SHP77 treated with DMSO at 0.1 percent for 48 hours (cell line): Measurements from ENCODE around the gene GATAD2A.
"Not testable (repeated sequence)": the region's sequence is repeated elsewhere in the genome, so short reads cannot be mapped to it uniquely, and the experiment has no call there.

ENCODE experiments used
- DNase-seq: peaks from one replicate; lab custom pipeline; 2025; lab: John Stamatoyannopoulos, UW

GATAD2A gene

DNA sequence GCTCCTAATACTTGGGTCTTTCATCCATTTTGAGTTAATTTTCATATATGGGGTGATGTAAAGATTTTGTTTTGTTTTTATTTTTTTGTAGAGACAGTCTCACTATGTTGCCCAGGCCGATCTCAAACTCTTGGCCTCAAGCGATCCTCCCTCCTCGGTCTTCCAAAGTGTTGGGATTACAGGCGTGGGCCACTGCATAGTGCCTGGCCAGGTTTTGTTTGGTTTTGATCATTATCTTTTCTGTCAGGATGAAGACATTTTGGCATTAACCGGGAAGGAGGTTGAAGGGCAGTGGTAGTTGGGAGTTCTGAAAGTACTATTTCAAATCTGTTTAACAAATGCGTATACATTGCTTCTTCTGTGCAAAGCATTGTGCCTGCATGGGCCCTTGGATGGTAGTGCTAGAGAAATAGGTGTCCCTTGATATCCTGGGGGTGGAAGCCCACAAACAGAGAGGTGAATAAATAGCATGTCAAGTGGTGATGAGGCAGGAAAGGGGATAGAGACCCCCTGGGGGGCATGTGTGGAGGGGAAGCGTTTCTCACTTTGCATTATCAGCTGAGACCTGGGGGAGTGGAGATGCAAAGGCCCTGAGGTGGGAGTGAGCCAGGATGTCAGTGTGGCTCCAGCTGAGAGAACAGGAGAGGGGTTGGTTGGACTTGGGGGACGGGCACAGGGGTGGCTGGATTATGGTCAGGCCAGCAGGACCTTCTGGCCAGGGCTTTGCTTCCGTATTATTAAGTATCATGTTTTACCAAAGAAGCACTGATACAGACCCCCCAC is 41.4 kb downstream of the GATAD2A start:
- no peak for DNase-seq

DNA sequence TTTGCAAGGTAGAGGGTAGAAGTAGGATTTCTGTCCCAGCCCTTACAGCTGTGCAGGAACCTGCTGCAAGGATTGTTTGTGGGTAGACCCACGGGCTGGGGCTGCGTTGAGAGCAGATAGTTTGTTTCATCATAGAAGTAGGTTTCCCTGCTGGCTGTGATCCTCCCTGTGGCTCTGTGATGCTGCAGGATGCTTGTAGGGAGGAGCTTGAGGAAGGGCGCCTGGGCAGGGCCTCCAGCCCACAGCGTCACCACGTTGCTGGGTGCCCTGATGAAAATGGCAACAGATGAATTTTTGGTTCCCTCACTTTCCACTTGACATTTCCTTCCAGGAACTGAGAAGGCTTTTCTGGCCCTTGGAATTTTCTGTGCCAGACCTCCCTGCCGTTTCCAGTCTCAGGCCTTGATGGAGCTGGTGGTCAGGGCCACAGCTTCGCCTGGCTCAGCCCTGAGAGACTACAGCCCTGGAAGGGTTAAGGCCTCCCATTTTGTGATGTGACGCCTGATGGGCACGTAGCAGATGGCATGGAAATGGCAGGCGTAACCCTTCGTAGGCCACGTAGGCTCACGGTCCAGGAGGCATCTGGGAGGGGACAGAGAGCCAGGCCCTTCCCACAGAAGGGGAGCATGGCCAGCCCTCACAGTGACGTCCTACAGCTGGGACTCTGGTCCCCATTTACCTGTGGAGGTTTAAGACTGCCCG is 42.2 kb downstream of the GATAD2A start:
- no peak for DNase-seq

DNA sequence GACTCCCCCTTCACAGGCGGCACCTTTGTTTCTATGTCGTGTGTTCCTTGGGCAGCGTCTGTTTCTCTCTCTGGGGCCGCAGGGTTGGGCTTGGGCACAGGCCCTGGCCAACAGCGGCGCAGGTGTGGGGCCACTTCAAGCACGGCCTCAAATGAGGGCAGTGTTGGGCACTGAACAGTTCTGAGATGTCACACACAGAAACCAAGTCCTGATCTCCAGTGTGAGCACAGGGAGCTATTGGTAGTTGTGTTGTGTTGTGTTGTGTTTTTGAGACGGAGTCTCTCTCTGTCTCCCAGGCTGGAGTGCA is 42.7 kb downstream of the GATAD2A start:
- DNase-seq, result no peak

DNA sequence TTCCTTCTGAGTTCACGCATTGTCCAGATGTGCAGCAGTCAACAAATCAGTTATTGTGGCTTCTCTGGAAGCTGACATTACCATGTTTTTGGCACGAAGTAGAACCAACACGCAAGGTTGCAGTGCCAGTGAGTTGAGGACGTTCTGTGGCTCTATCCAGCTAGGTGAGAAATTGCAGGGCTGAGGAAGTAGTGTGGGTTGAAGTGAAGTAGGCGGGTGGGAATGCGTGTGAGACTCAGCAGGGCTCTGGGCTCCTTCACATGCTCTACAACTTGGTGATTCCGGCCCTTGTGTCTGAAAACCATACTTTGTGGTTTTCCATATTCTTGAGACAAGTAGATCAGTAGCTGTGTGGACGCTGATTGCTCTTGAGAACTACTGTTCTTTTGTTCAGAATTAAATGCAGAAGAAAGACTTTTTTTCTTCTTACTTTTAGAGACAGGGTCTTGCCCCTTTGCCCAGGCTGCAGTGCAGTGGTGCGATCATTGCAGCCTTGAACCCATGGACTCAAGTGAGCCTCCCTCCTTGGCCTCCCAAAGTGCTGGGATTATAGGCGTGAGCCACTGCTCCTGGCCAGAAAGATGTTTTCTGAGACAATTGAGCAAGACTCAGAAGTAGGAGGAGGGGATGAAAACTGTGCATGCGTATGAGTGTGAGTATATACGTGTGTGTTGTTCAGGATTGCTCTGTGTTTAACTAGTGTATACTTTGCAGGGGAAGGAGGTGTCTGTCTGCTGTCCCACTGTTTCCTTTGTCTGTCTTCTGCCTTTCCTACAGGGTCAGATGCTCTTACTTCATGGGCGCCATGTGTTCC is 46.2 kb downstream of the GATAD2A start:
- no peak for DNase-seq

DNA sequence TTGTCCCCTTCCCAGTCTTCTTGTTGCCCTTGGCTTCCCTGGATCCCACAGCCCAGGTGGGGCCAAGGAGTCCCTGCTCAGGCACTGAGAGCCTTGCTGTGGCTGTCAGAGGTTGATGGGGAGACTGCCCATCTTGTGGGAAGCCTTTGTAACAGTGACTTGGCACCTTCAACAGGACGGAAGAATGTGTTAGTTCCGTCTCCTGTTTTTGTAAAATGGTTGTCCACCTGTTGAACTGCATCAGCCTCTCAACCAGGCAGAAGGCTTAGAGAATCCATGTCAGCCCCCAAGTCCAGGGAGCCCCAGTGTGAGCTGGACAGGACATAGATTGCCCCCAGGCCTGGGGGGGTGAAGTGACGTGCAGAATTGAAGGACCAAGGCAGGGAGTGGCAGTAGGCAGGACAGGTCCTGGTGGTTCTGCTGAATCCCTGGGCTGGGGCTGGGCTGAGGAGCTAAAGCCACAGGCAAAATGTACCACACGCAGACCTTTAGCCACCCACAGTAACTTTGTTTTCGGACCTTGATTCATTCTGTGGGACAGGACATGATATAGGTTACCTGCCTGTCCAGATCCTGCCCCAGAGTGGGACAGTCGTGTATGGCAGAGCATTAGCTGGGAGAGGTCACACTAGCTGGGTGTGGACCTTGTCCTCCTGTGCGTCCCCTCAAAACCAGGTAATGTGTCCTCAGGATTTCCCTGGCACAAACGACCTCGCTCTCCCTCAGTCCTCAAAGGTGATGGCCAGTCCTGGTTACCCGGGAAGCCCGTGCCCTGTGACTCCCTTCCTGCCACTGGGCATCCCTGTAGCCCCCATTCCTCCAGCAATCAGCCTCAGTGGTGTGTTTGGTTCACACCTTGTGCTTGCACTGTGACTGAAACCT is 47.0 kb downstream of the GATAD2A start:
- DNase-seq, result no peak

DNA sequence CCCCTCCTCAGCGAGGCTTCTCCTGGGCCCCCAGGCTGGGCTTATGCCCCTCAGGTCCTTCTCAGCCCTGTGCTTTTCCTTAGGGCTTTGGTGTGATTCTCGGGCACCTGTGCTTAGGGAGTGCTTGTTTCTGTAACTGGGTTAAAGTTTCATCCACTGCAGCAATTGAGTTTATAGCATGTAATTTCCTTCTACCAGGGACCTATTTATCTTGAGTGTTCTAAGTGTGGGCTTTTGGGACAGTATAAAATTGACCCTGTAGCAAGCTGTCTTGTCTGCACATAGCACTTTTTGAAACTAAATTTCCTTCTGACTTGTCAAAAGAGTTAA is 47.6 kb downstream of the GATAD2A start:
- DNase-seq, result no peak

DNA sequence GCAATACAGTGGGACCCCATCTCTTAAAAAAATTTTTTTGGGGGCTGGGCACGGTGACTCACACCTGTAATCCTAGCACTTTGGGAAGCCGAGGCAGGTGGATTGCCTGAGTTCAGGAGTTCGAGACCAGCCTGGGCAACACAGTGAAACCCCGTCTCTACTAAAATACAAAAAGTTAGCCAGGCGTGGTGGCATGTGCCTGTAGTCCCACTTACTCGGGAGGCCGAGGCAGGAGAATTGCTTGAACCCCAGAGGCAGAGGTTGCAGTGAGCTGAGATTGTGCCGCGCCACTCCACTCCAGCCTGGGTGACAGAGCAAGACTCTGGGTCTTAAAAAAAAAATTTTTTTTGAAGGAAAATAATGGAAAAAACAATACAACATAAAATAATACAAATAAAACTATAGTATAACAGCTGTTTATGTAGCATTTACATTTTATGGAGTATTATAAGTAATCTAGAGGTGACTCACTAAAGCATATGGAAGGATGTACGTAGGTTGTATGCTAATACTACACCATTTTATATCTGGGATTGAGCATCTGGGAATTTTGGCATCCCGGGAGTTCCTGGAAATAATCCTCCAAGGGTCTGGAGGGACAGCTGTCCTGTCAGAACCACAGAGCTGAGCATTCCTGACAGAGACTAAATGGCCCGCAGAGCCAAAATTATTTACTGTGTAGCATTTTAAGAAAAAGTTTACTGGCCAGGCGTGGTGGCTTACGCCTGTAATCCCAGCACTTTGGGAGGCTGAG is 49.9 kb downstream of the GATAD2A start:
- DNase-seq, result not testable (repeated sequence)

GRCh38 chr19:19457671-19458070 is 52.2 kb downstream of the GATAD2A start:
- DNase-seq, result no peak

DNA sequence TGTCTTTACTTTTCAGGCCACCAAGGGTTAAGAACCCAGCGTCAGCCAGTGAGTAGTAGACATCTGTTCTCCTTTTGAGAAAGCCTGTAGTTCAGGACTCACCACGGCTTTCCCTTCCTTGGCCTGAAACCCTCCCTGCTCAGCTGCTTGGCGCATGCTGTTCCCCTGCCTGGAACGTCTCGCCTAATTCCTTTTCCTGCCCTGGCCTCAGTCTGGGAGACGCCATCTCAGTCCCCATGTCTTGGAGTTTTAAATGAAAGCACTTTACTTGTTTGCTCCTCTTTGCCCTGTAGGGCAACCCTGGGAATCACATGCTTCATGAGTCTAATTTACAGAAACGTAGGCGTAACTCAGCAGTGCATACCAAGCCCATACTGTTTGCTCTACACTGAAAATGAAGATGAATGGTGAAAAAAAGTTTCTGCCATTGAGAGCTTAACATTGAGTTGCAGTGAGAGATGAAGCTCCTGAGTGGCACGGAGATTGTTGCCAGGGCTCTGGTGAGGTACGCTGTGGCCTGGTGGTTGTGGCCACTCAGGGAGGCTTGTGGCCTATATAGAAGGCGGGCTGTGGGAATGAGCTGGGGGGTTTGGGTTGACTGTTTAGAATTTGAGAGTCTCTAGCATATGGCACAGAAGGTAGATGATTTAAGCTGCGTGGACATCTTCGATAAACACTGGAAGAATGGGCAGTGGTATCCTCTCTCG is 52.8 kb downstream of the GATAD2A start:
- DNase-seq, result no peak

DNA sequence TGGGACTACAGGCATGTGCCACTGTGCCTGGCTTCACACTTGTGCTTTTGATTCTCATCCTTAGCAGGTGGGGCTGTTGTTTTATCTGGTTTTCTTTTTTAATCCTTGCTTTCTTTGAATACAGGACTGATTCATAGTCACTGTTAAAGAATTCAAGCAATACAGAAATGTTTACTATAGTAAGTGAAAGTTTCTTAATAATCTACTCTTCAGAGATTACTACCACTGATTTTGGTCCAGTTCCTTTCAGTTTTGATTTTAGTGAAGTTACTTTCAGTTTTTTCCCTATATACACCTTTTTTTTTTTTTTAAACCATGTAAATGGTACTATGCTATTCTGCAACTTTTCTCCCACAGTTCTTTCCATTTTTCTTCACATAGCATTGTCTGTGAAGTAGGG is 53.6 kb downstream of the GATAD2A start:
- DNase-seq, result no peak

GRCh38 chr19:19459707-19460251 is 54.3 kb downstream of the GATAD2A start:
- peak; percentile 24 for DNase-seq

- peak; percentile 18 for DNase-seq
Measured at GRCh38 chr19:19460258-19460731, 54.8 kb downstream of the GATAD2A start.

DNA sequence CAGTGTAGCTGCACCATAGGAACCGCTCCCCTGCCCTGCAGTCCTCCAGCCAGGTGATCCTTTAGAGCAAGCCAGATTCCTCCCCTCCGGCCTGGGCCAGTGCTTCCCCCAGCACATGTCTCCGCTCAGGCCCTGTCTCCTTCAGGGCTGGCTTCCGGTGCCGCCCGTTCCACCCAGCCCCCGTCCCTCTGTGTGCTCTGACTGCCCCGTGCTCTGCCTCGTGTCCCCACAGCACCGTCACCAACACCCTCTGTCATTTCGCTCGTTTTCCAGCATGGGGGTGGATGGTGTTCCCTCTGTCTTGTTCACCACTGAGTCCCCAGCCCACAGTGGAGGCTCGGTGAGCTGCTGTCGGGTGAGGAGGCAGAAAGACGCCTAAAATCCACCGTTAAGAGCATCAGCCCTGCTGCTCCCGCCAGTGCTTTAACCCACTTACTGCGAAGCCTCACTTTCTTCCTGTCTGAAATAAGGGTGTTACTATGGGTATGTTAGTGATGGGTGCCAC is 55.3 kb downstream of the GATAD2A start:
- peak; percentile 41 for DNase-seq

GRCh38 chr19:19461306-19461670 is 55.8 kb downstream of the GATAD2A start:
- DNase-seq, result no peak

- peak; percentile 92 for DNase-seq
Measured at GRCh38 chr19:19461671-19462622, 56.5 kb downstream of the GATAD2A start.

GRCh38 chr19:19463348-19464117 is 58.1 kb downstream of the GATAD2A start:
- no peak for DNase-seq

- DNase-seq, result no peak
Measured at GRCh38 chr19:19464339-19465098, 59.0 kb downstream of the GATAD2A start.
